NCI-H187 treated with DMSO at 0.1 percent for 48 hours (cell line): ENCODE measurements around the gene GPNMB.

Experiments used
- DNase-seq: peaks from one replicate; lab custom pipeline; 2025; lab: John Stamatoyannopoulos, UW

Gene GPNMB

GRCh38 chr7:23273141-23273599, 26.6 kb downstream of the GPNMB start:
- DNase-seq: peak; percentile 76

DNA sequence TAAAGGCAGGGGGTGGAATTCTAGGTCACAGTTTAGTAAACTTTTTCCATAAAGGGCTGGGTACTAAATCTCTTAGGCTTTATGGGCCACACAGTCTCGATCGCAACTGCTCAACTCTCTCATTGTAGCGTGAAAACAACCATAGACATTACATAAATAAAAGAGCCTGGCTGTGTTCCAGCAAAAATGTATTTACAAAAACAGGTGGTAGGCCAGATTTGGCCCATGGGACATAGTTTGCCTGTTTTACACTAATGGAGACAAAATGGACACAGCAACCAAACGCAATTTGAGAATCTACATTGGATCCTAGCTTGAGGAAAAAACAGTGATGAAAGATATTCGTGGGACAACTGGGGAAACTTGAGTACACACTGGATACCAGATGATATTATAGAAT, 29.3 kb downstream of the GPNMB start:
- peak; percentile 16 for DNase-seq

DNA sequence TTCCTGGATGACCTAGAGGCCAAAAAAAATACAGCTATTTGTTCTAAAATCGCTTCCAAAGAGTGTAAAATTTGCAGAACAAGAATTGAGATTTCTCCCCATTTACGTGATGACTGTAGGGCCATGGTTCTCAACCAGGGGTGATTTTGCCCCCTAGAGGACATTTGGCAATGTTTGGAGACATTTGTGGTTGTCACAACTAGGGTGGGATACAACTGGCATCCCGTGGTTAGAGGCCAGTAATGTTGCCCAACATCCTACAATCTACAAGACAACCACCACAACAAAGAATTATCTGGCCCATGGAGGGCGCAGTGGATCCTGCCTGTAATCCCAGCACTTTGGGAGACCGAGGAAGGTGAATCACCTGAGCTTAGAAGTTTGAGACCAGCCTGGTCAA, 29.8 kb downstream of the GPNMB start:
- no peak for DNase-seq

GRCh38 chr7:23276947-23277346, 30.4 kb downstream of the GPNMB start:
- no peak for DNase-seq

DNA sequence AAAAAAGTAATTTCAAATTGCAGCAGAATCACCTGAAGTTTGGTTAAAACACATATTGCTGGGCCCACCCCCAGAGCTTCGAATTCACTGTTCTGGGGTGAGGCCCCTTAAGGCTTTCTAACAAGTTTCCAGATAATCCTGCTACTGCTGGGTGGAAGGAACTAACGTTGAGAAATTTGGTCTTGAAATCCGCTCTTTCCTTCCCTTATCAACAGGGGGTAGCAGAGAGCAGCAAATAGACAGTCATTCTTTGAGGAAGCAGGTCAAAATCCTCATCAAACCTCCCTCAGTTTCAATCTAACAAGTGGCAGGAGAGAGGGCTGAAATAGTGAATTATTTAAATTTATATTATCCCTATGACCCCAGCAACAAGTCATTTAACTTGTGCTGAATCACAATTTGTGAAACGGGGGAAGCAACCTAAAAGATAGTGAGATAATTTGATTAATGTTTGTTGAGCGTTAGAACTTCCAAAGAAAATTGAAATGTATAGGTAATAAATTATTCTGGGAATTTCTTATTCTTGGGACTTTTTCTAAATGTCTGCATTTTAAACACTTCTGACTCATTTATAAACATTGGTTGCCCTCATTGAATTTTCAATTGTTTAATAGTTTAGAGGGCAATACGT, 30.9 kb downstream of the GPNMB start:
- DNase-seq: no peak

GRCh38 chr7:23279819-23280525, 33.4 kb downstream of the GPNMB start:
- no peak for DNase-seq

- no peak for DNase-seq
Measured at GRCh38 chr7:23283086-23283485, 36.5 kb downstream of the GPNMB start.

DNA sequence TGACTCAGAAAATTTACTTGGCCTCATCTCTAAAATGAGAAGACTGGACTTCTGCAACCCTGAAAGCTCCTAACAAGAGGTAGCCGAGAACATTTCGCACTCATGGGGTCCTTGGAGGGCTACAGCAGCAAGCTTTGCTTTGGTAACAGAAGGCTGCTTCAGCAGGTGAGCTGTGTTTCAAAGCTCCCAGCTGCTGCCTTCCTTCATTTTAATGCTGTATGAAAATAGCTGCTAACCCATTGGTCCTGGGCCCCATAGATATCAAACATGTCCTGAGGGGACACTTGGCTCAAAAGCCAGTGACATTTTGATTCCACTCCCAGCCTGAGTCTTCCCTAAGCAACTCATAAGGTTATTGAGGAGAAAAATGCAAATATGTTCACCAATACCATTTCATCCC, 38.3 kb downstream of the GPNMB start:
- DNase-seq: no peak

DNA sequence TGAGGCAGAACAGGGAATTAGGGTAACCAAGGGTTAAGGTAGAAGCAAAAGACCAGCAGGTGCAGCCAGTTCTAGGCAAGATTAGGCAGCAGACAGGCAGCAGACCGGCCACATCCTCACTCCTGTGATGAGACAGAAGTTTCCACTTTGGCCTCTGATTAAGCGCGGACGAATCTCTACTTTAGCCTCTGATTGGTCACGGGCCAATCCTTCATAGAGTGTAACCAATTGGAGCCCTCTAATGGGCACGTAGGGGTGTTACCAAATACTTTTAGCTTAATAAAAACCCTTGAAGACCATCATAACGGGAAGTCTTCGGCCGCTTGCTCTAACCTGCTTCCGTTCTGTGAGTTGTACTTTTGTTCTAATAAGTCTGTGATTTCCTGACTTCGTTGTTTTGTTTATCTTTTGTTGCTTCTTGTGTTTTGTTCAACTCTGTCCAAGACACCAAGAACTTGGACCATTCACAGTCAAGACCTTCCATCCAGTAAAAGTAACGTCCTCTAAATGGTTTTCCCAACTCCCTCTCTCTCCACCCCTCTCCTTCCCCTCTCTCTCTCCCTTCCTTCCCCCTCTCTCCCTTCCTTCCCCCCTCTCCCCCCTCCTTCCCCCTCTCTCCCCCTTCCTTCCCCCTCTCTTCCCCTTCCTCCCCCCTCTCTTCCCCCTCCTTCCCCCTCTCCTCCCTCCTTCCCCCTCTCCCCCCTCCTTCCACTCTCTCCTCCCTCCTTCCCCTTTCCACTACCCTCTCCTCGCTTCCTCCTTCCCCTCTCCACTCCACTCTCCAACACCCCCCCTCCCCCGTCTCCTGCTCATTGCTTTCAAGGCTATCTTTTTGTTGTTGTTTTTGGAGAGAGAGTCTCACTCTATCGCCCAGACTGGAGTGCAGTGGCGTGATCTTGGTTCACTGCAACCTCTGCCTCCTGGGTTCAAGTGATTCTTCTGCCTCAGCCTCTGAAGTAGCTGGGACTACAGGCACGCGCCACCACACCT, 39.4 kb downstream of the GPNMB start:
- DNase-seq: no peak

- no peak for DNase-seq
Measured at GRCh38 chr7:23287612-23288011, 41.0 kb downstream of the GPNMB start.

- no peak for DNase-seq
Measured at GRCh38 chr7:23290993-23291392, 44.4 kb downstream of the GPNMB start.

DNA sequence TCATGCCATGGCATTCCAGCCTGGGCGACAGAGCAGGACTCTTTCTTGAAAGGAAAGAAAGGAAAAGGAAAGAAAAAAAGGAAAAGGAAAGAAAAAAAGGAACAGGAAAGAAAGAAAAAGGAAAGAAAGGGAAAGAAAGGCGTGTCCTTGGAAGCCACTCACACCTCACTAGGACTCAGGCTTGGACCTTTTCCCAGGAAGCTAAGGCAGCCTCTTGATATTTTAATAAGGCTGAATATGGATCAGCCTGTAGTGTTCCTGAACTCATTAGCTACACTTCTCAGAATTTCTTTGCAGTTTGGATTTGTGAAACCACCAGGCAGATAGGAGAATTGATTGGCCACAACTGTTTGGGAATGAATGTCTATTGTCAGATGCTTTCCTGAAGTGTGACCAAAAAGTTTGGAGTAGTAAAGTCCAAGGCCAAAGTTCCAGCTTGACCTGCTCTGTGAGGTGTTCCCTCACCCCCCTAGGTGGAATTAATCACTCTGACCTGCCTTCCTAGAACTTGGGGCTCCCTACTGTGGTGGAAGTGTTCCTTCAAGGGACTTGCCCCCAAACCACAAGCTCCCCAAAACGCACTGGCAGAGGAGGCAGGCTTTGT, 45.5 kb downstream of the GPNMB start:
- DNase-seq: no peak

GRCh38 chr7:23292623-23293022, 46.0 kb downstream of the GPNMB start:
- no peak for DNase-seq

- DNase-seq: no peak
Measured at GRCh38 chr7:23293500-23294073, 47.0 kb downstream of the GPNMB start.

- DNase-seq: no peak
Measured at GRCh38 chr7:23294549-23295400, 48.2 kb downstream of the GPNMB start.

DNA sequence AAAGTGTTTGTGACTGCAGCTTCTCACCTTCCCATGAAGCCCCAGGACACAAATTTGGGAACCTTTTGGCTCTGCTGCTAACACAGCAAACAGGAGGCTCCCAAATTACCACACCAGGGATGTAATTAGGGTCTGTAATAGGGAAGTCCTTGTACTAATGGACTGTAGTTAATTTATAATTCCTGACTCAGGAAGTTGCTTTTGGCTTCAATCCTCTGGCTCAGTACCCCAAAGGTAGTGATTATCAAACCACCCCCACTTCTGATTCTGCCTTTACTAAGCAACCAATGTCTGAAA, 48.8 kb downstream of the GPNMB start:
- no peak for DNase-seq

- no peak for DNase-seq
Measured at GRCh38 chr7:23298141-23298881, 51.7 kb downstream of the GPNMB start.

DNA sequence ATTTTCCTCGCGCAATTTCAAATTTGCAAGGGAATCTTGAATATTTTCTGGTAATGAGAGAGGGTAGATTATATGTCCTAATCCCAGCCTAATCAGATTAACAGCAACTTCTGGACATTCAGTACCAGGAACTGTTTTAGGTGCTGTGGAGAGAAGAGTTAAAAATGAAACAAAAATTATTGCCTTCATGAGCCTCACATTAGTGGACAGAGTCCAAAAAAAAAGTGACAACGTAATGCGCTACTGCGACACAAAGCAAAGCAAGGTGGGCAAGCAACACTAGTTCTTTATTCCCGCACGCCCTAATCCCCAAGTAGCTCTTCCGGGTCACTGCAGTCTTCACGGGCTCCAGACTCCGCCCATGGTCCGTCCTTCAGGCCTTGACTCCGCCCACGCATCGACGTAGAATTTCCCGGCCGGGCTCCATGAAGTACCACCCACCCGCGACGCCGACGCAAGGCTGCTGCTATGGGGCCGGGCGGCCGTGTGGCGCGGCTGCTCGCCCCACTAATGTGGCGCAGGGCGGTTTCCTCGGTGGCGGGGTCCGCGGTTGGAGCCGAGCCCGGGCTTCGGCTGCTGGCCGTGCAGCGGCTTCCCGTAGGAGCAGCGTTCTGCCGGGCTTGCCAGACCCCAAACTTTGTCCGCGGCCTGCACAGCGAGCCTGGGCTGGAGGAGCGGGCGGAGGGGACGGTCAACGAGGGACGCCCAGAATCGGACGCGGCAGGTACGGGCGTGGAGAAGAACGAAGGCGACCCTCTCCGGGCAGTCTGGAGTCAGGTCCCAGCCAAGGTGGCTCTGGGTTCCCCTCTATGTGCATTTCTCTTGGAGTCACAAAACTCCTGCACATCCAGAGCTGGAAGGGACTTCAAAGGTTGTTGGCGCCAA, 52.6 kb downstream of the GPNMB start, which contains the start of gene MALSU1:
TSS of gene MALSU1 (plus strand) at position 455 of the 885 bp plus-strand sequence. CDS start at position 469, 14 bp downstream.
- DNase-seq: peak; percentile 72

GRCh38 chr7:23299770-23300300, 53.3 kb downstream of the GPNMB start:
- no peak for DNase-seq
